HFFc6 (cell line): ENCODE measurements around the gene CCN2. TPM values are rescaled to one million over a fixed set of nuclear protein-coding genes. Genes with fewer than 3 reads are reported as not detected.

Source experiments
- DNase-seq: peaks from one replicate; pipeline ENCODE4 v3.0.0-alpha.2; 2018
- H3K27ac Mint-ChIP-seq: 2 replicates; pipeline ENCODE4 v1.8.0; 2020; ENCODE audit warnings: mild to moderate bottlenecking, mixed read lengths
- H3K27me3 Mint-ChIP-seq: 2 replicates; pipeline ENCODE4 v1.8.0; 2021; ENCODE audit warnings: mild to moderate bottlenecking, moderate library complexity, mixed read lengths; ENCODE audit not compliant: insufficient read depth
- H3K36me3 Mint-ChIP-seq: 2 replicates; pipeline ENCODE4 v1.8.0; 2021; ENCODE audit warnings: low read depth, mixed read lengths
- H3K4me1 Mint-ChIP-seq: 2 replicates; pipeline ENCODE4 v1.8.0; 2020; ENCODE audit warnings: low read depth, mixed read lengths
- H3K4me3 Mint-ChIP-seq: 2 replicates; pipeline ENCODE4 v1.8.0; 2020; ENCODE audit warnings: mild to moderate bottlenecking, moderate library complexity, mixed read lengths
- H3K9me3 Mint-ChIP-seq: 2 replicates; pipeline ENCODE4 v1.8.0; 2020; ENCODE audit warnings: mild to moderate bottlenecking, mixed read lengths
- CTCF ChIP-seq: fragments of 200-600 bp; sonication (generic); IDR thresholded peaks from 2 replicates; pipeline ENCODE4 v1.5.0; 2021; ENCODE audit warnings: antibody characterized with exemption, mild to moderate bottlenecking
- total RNA-seq, 6 experiments: library from RNA; stranded (reverse); fragmentation: NEBNext Ultra II Directional; extraction: Animal tissue kit (Norgen Biotek cat#: 25700); gene quantifications; 2 replicates in 1 of 6; 3 replicates in 5 of 6; pipeline ENCODE4 v1.2.3, GENCODE V29; 2021

CCN2 gene
- total RNA-seq, 6 experiments from 2014 or later, result 493 to 923 (median 550) TPM

DNA sequence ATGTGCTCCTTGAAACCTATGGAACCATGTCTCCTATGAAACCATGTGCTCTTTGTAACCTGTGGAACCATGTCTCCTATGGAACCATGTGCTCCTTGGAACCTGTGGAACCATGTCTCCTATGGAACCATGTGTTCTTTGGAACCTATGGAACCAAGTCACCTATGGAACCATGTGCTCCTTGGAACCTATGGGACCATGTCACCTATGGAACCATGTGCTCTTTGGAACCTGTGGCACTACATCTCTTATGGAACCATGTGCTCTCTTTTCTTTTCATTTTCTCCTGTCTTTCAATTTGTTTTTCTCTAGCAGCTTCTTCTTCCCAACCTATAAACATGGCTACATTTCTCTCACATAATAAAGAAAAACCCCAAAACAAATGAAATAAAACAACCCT lies 11.9 kb upstream of the CCN2 start:
- DNase-seq, result no peak
- Mint-ChIP-seq H3K27me3 (no peaks in the 10 kb centered on the region), H3K4me3 (no peak overlapping the region), H3K9me3 (no peaks in the 10 kb centered on the region), H3K27ac (no peak overlapping the region), H3K36me3 (no peaks in the 10 kb centered on the region), H3K4me1 (0 out of 2 replicates have a peak, but pooled peaks cover 5% of the 10 kb centered on the region)
- TF ChIP-seq CTCF, result no peak

DNA sequence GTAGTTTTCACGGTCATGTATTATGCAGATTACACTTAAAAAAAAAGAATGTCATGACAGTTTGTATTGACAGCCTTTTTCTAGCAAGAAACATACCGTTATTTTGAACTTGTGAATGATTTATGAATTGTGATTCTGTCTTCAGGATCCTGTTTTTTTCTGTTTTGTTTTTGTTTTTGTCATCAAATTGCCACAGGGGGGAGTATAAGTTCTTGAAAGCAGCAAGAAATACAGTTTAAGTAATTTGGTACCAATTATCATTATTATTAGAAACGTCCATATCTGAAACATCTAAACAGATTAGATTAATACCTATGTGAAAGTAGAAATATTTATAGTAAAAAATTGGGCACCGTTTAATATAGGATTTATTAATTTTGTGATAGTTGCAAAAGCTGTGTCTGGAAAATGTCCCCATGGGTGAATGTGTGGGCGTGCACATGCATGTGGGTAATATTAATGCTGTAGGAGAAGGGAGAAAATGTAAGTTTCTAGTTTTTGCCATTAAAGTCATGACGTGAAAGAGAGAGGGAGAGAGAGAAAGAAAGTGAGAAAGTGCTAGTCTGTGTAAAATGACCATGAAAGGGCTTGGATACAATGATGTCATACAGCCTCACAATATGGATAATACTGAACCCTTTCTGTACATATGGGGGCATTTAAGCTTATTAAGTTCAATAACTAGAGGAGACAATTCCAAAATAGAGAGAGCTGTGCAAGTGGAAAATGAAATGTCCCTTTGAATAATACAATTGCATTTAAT lies 9.4 kb upstream of the CCN2 start:
- peak; percentile 78 for TF ChIP-seq CTCF
- Mint-ChIP-seq H3K4me3 (no peak overlapping the region), H3K9me3 (no peaks in the 10 kb centered on the region), H3K4me1 (0 out of 2 replicates have a peak, but pooled peaks cover 10% of the 10 kb centered on the region), H3K27me3 (no peaks in the 10 kb centered on the region), H3K27ac (no peak overlapping the region), H3K36me3 (no peaks in the 10 kb centered on the region)
- DNase-seq, result peak; percentile 16

GRCh38 chr6:131958542-131959470 lies 7.6 kb upstream of the CCN2 start:
- Mint-ChIP-seq H3K4me3 (no peak overlapping the region), H3K36me3 (no peaks in the 10 kb centered on the region), H3K27ac (no peak overlapping the region), H3K9me3 (no peaks in the 10 kb centered on the region), H3K27me3 (no peaks in the 10 kb centered on the region), H3K4me1 (peaks cover 27% of the 10 kb centered on the region)
- TF ChIP-seq CTCF, result no peak
- no peak for DNase-seq

DNA sequence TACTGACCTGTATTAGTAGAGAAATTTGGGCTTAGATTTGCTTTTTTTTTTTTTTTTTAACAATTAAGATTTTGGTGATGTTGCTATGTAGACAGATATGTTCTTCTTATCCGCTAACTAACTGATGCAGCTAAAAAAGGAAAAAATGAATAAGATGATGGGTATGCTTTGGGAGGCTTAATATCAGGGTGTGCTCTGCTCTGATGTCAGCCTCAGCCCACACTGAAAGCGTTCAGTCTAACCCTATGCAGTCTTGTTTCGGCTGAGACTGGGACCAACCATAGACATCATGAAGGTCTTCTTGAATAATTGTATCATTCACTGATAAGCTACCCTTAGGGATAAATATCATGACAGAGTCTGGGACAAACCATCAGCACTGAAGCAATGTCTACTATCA lies 6.9 kb upstream of the CCN2 start:
- no peaks in the 10 kb centered on the region for H3K36me3 Mint-ChIP-seq
- no peak overlapping the region for H3K27ac Mint-ChIP-seq
- no peaks in the 10 kb centered on the region for H3K27me3 Mint-ChIP-seq

DNA sequence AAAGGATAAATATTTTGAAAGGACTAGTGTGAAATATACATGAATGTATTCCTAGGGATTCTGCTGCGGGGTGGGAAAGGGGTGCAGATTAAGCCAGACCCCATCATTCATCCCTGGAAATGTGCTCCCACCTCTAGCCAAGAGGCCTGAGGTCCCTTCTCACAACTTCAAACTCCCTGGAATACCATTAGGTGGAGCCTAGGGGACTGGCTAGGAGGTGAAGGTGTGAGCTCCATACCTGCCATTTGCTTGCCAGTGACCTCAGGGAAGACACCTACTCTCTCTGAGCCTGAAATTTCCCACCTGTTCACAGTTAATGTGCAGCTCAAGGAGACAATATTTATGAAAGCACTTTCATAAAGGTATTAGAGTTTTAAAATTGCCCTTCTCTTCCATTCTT lies 4.7 kb upstream of the CCN2 start:
- no peak for DNase-seq
- H3K36me3 Mint-ChIP-seq, result no peaks in the 10 kb centered on the region
- no peak for TF ChIP-seq CTCF
- H3K4me3 Mint-ChIP-seq, result no peak overlapping the region
- peaks cover 53% of the 10 kb centered on the region for H3K4me1 Mint-ChIP-seq
- H3K9me3 Mint-ChIP-seq, result no peaks in the 10 kb centered on the region
- H3K27me3 Mint-ChIP-seq, result peaks cover 6% of the 10 kb centered on the region
- H3K27ac Mint-ChIP-seq, result no peak overlapping the region

More for the DNA sequence above, 6.9 kb upstream of the CCN2 start:
- Mint-ChIP-seq H3K9me3 (no peaks in the 10 kb centered on the region), H3K4me1 (peaks cover 34% of the 10 kb centered on the region), H3K4me3 (no peak overlapping the region)
- DNase-seq, result no peak
- no peak for TF ChIP-seq CTCF
